Hepatocyte (in vitro differentiated cells): ENCODE data around the gene CERK. TPM values are rescaled to one million over a fixed set of nuclear protein-coding genes. Genes with fewer than 3 reads are reported as not detected.

ENCODE experiments used
- DNase-seq: peaks from one replicate; pipeline ENCODE4 v3.0.0-alpha.2; 2016; ENCODE audit warnings: low spot score
- H2AFZ ChIP-seq: fragments of 200-600 bp; sonication (generic); 2 replicates; pipeline ENCODE4 v1.6.0; 2016; ENCODE audit warnings: antibody characterized with exemption, mild to moderate bottlenecking
- H3K27ac ChIP-seq: fragments of 200-600 bp; sonication (generic); 2 replicates; pipeline ENCODE4 v1.5.1; 2016; ENCODE audit warnings: mild to moderate bottlenecking
- H3K27me3 ChIP-seq: fragments of 200-600 bp; sonication (generic); 2 replicates; pipeline ENCODE4 v1.6.1; 2016
- H3K36me3 ChIP-seq: fragments of 200-600 bp; sonication (generic); replicated peaks from 2 replicates; pipeline ENCODE4 v1.5.1; 2016; ENCODE audit warnings: low read depth; ENCODE audit not compliant: insufficient read depth
- H3K4me1 ChIP-seq: fragments of 200-600 bp; sonication (generic); 2 replicates; pipeline ENCODE4 v1.5.1; 2016; ENCODE audit warnings: mild to moderate bottlenecking, moderate library complexity; ENCODE audit not compliant: insufficient read depth
- H3K4me2 ChIP-seq: fragments of 200-600 bp; sonication (generic); 2 replicates; pipeline ENCODE4 v1.6.0; 2016
- H3K4me3 ChIP-seq: fragments of 200-600 bp; sonication (generic); 2 replicates; pipeline ENCODE4 v1.5.1; 2016; ENCODE audit warnings: mild to moderate bottlenecking
- H3K79me2 ChIP-seq: fragments of 200-600 bp; sonication (generic); 2 replicates; pipeline ENCODE4 v1.6.0; 2017; ENCODE audit warnings: mild to moderate bottlenecking
- H3K9me2 ChIP-seq: fragments of 200-600 bp; sonication (generic); replicated peaks from 2 replicates; pipeline ENCODE4 v1.6.0; 2017; ENCODE audit warnings: mild to moderate bottlenecking; ENCODE audit not compliant: insufficient read depth
- H3K9me3 ChIP-seq: fragments of 200-600 bp; sonication (generic); 2 replicates; pipeline ENCODE4 v1.5.1; 2016; ENCODE audit warnings: low read depth, mild to moderate bottlenecking
- H4K20me1 ChIP-seq: fragments of 200-600 bp; sonication (generic); 2 replicates; pipeline ENCODE4 v1.6.0; 2016; ENCODE audit warnings: mild to moderate bottlenecking; ENCODE audit not compliant: insufficient read depth, poor library complexity, severe bottlenecking
- EZH2 ChIP-seq: fragments of 200-600 bp; sonication (generic); IDR thresholded peaks from 2 replicates; pipeline ENCODE4 v1.6.1; 2016; ENCODE audit warnings: antibody characterized with exemption, mild to moderate bottlenecking, borderline replicate concordance
- EZH2phosphoT487 ChIP-seq: fragments of 200-600 bp; sonication (generic); IDR thresholded peaks from one replicate; pipeline ENCODE4 v1.6.1; 2018; ENCODE audit warnings: antibody characterized with exemption, mild to moderate bottlenecking, low read depth, moderate library complexity; ENCODE audit not compliant: unreplicated experiment, severe bottlenecking
- WGBS: methylation state at CpG from one replicate; pipeline ENCODE4 v1.1.6; 2016; ENCODE audit warnings: low lambda C conversion rate; ENCODE audit errors: missing lambda C conversion rate; 5-methylcytosine and 5-hydroxymethylcytosine counted together
- polyA plus RNA-seq: library from polyadenylated mRNA; unstranded; fragments of >200 nt; fragmentation: Nextera tagmentation; extraction: Ambion mirVana; gene quantifications from 2 replicates; pipeline ENCODE4 v1.2.1, GENCODE V29; 2016
- total RNA-seq: library from RNA; depleted of rRNA; stranded (reverse); fragments of >200 nt; gene quantifications from 2 replicates; pipeline ENCODE4 v1.2.3, GENCODE V29; 2014
- TF ChIP-seq, protein P1 (sequence below): fragments of 200-600 bp; sonication (generic); IDR thresholded peaks from 2 replicates; pipeline ENCODE4 v1.5.1; 2016; ENCODE audit warnings: antibody characterized with exemption, mild to moderate bottlenecking; ENCODE audit not compliant: poor library complexity

CERK gene
- total and polyA plus RNA-seq, 2 experiments from 2014 or later = 38.6 to 59.0 TPM

DNA sequence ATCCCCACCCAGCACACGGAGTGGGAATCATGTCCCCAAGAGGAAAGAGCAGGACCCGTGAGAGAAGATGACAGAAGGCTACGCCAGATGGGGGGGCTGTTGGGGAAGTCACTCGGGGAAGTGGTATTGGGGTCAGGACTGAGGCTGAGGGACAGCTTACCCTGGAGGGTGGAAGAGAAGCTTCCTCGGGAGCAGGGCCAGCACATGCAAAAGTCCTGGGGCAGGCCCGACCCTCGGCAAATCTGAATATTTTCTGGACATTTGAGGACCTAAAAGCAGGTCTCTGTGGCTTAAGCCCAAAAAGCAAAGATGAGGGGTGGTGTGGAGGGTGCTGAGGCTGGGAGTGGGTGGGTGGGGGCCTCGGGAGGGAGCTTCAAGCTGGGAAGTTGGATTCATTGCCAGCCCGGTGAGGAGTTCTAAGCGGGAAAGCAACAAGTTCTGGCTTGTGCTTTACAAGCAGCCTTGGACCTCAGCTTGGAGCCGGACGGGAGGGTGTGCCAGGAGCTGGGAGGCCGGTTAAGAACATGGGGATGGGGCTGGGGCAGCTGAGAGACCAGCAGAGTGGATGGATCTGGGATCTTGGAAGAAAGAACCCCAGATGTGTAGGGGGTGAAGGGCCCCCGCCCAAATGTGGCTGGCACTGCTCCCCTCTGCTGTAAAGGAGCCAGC lies 83.0 kb downstream of the CERK start:
- no peak overlapping the region for H2AFZ ChIP-seq
- WGBS = 97% methylated on average over 14 of the region's 14 CpGs

DNA sequence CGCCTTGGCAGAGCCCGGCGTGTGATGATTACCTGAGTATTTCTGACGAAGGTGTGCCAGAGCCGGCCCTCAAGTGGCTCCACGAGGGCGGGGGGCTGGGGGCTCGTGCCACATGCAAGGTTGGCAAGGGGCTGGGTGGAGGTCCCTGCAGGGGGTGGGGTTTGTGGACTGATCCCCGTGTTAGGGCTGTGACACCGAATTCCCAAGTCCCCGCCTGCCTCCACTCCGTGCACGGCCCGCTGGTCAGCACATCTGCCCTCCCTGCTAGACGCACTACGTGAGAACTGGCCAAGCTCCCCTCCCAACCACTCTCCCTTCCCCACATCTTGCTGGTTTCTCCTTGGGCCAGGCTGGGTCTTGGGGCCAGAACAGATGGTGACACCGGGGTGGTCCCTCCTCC lies 83.6 kb downstream of the CERK start:
- no peaks in the 10 kb centered on the region for H3K27me3 ChIP-seq
- no peak overlapping the region for H3K4me2 ChIP-seq
- no peak overlapping the region for H3K4me3 ChIP-seq
- no peaks in the 10 kb centered on the region for H3K9me2 ChIP-seq
- H3K27ac ChIP-seq = no peak overlapping the region
- H3K9me3 ChIP-seq = no peaks in the 10 kb centered on the region
- WGBS = 95% methylated on average over 16 of the region's 17 CpGs
- H3K36me3 ChIP-seq = no peaks in the 10 kb centered on the region
- no peak for DNase-seq
- TF ChIP-seq, protein P1, sequence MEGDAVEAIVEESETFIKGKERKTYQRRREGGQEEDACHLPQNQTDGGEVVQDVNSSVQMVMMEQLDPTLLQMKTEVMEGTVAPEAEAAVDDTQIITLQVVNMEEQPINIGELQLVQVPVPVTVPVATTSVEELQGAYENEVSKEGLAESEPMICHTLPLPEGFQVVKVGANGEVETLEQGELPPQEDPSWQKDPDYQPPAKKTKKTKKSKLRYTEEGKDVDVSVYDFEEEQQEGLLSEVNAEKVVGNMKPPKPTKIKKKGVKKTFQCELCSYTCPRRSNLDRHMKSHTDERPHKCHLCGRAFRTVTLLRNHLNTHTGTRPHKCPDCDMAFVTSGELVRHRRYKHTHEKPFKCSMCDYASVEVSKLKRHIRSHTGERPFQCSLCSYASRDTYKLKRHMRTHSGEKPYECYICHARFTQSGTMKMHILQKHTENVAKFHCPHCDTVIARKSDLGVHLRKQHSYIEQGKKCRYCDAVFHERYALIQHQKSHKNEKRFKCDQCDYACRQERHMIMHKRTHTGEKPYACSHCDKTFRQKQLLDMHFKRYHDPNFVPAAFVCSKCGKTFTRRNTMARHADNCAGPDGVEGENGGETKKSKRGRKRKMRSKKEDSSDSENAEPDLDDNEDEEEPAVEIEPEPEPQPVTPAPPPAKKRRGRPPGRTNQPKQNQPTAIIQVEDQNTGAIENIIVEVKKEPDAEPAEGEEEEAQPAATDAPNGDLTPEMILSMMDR = no peak
- TF ChIP-seq EZH2 (no peak), EZH2phosphoT487 (no peak)
- peaks cover 3% of the 10 kb centered on the region for H4K20me1 ChIP-seq
- H3K4me1 ChIP-seq = peaks cover 16% of the 10 kb centered on the region
- H2AFZ ChIP-seq = no peak overlapping the region
- peaks cover 35% of the 10 kb centered on the region for H3K79me2 ChIP-seq

More for the DNA sequence above, 83.0 kb downstream of the CERK start:
- Histone ChIP-seq H3K9me3 (no peaks in the 10 kb centered on the region), H4K20me1 (peaks cover 3% of the 10 kb centered on the region), H3K36me3 (no peaks in the 10 kb centered on the region), H3K27ac (no peak overlapping the region), H3K9me2 (no peaks in the 10 kb centered on the region), H3K4me2 (no peak overlapping the region), H3K4me1 (peaks cover 15% of the 10 kb centered on the region), H3K4me3 (no peak overlapping the region), H3K27me3 (no peaks in the 10 kb centered on the region), H3K79me2 (peaks cover 35% of the 10 kb centered on the region)
- TF ChIP-seq EZH2phosphoT487 (no peak), EZH2 (no peak)
- TF ChIP-seq, protein P1 = no peak
- no peak for DNase-seq

DNA sequence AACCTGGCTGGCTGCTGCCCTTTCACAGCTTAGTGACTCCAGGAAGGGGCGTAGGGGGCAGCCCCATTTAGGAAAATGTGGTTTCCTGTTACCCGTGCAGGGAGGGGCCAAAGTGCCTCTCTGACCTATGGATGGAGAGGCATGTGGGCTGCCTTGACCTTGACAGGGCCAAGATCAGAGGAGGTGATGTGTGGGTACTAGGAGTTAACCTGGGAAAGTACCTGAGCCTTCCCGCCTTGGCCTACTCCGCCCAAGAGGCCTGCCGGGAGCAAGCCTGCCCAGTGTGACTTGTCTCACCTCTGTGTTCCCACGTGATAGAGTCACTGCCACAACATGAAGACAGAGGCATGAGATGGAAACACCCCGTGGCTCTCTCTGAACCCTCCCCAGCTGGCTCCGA lies 84.5 kb downstream of the CERK start:
- Histone ChIP-seq H2AFZ (no peak overlapping the region), H3K27ac (peak overlapping the region; percentile 89), H3K9me2 (no peaks in the 10 kb centered on the region), H3K4me2 (no peak overlapping the region), H3K79me2 (peaks cover 39% of the 10 kb centered on the region), H3K9me3 (no peaks in the 10 kb centered on the region), H3K4me1 (peaks cover 22% of the 10 kb centered on the region), H4K20me1 (peaks cover 3% of the 10 kb centered on the region), H3K4me3 (no peak overlapping the region), H3K36me3 (no peaks in the 10 kb centered on the region), H3K27me3 (no peaks in the 10 kb centered on the region)
- WGBS = 88% methylated on average over 8 of the region's 8 CpGs
- TF ChIP-seq EZH2phosphoT487 (no peak), EZH2 (no peak)
- TF ChIP-seq, protein P1 = no peak
- no peak for DNase-seq
